Effector CD4-positive, alpha-beta T cell (primary cell): ENCODE measurements around the gene CXCR6.
A peak's percentile ranks its signal among the peaks of the same experiment; 100 is the strongest.
"Not testable (repeated sequence)": the region's sequence is repeated elsewhere in the genome, so short reads cannot be mapped to it uniquely, and the experiment has no call there.

Experiments
- DNase-seq: peaks from one replicate; pipeline ENCODE4 v3.0.0-alpha.2; 2020

The CXCR6 gene

GRCh38 chr3:45992133-45992729, 49.0 kb downstream of the CXCR6 start:
- no peak for DNase-seq

- DNase-seq, result no peak
These were observed 49.6 kb downstream of the CXCR6 start for GRCh38 chr3:45992821-45993221.

GRCh38 chr3:45993421-45994027, 50.3 kb downstream of the CXCR6 start:
- peak; percentile 28 for DNase-seq

- DNase-seq, result peak; percentile 36
These were observed 51.4 kb downstream of the CXCR6 start for GRCh38 chr3:45994419-45995235.

- DNase-seq, result peak; percentile 81
These were observed 52.2 kb downstream of the CXCR6 start, which contains the start of gene FYCO1 for GRCh38 chr3:45995236-45996192. Gene FYCO1 (minus strand): TSS chr3:45995824. CDS start chr3:45984910, 10,914 bp downstream.

- DNase-seq, result not testable (repeated sequence)
These were observed 54.2 kb downstream of the CXCR6 start for GRCh38 chr3:45997499-45997898.

- DNase-seq, result no peak
These were observed 54.7 kb downstream of the CXCR6 start for GRCh38 chr3:45997942-45998341.
